ENCODE data around the gene ADAT1.
A peak's percentile ranks its signal among the peaks of the same experiment; 100 is the strongest.
"Not testable (repeated sequence)": the region's sequence is repeated elsewhere in the genome, so short reads cannot be mapped to it uniquely, and the experiment has no call there.

ADAT1 gene

DNA sequence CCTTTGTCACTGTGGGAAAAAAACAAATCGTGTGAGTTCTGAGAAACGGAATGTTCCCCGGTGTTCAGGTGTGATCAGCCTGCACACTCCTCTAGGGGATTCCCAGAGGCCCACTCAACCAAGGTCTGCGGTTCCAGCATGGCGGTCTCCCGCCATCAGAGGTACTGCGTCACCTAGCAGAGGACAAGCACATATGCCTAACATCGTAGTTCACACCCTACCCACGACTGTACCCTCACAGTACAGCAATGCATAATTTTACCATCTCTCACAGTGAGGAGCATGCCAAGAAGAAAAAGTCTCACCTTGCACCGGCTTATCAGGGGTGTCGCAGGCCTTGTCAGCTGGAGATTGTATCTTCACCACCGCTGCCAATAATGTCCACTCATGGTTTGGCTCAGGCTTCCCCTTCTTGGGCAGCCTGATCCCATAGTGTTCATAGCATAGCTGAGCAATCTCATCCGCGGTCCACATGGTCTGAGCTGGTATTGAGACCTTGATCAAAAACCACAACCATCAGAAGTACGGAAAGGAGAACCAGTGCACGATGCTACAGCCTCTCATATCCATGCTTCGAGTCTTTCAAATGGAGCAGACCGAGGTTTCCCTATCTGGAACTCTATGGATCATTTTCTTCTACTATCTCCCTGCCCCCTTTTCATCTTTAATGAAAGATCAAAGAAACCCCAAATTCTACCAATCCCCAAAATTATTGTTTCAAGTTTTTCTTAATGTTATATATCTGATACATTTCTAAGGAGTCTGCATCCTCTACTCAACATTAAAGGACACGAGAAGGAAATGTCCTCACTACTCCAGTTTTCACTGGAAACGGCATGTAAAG is 2.5 kb downstream of the ADAT1 start:
- DNase-seq = no peak

DNA sequence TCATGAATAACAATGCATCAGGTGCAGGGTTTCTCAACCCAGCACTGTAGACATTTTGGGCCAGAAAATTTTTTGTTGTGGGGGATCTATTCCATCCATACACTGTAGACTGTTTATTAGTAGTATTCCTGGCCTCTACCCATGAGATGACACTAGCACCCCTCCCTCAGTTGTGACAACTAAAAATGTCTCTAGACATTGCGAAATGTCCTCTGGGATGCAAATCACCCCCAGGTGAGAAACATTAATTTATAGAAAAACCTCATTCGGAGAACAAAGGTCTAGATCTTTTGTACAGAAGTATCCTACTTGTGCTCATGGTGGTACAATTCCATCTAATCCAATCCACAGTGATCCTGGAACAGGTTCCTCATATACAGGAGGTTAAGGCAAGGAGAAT is 4.3 kb downstream of the ADAT1 start:
- no peak for DNase-seq

DNA sequence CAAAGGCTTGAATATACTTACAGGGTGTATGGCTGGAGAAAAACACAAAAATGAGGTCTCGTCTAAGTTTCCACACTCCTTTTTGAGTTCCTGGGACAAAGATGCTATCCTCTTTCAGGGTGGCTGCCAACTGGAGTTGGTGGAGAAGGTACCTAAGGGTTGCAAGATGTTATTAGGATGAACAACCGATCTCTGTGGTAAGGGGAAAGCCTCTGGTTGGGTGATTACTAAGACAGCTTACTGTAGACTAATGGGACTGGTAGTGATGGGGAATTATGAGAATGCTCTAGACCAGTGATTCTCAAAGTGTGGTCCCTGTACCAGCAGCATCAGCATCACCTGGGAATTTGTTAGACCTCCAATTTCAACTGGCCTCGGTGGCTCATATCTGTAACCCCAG is 6.0 kb downstream of the ADAT1 start:
- DNase-seq = no peak

DNA sequence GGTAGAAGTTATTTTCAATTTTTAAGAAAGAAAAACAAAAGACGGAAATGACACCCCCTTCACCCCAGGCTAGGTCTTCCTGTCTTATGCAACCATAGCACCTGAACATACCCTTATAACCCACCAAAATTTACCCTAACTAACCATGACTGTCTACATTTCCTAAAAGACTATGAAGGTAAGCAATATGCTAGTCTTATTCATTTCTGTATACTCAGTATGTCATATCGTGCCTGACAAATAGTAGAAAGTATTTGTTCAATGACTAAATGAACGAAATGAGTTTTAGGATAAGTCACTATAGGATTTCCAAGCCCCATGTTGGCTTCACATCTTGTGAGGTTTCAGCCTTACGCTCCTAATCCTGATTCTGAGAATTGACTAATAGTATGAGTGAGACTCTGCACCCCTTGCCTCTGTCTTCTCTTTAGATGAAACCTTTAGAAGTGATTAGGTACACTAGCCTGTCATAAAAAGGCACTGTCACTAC is 6.5 kb downstream of the ADAT1 start:
- no peak for DNase-seq

DNA sequence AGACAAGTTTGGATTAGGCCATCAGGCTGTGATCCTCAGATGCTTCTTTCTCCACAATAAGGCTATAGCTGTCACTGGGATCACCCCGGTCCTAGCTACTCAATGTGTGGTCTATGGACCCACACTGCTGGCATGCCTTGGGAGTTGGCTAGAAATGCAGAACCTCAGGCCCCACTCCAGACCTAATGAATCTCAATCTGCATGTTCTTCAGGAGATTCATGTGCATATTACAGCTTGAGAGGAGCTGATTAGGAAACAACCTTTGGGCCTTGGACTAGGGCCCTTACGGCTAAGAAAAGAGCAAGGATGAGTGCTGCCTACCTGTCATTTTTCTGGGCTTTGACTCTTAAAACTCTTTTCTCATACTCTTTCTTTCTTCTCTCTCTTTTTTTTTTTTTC is 7.5 kb downstream of the ADAT1 start:
- no peak for DNase-seq

DNA sequence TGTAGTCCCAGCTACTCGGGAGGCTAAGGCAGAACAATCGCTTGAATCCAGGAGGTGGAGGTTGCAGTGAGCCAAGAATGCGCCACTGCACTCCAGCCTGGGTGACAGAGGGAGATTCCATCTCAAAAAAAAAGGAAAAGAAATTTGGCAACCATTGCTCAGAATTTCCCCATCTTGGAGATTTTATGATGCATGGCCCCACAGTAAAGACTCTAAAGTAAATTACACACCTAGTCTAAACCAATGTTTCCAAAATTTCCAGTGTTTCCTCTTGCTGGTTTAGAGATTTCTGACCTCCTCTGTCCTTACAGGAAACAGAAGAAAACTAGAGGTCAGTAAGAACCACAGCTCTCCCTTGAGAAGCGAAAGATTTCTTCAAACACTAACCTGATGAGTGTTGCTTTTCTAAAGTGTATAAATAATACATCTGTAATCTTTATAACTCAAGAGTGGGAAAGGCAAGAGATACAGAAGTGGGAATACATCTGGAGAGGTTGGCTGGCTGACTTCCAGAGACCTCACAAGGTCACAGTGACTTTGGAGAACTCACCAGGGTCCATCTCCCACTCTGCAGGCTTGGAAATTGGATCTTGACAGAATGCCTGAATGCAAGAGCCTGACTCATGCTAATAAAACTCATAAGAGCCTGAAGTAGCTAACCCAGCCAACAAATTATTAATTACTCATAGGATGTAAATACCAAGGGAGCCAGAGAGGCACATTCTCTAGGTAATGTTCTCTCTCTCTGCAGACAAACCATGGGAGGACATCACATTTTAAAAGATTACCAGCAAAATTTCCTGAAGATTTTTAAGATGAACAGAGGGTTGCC is 8.8 kb downstream of the ADAT1 start:
- DNase-seq = peak; percentile 85

DNA sequence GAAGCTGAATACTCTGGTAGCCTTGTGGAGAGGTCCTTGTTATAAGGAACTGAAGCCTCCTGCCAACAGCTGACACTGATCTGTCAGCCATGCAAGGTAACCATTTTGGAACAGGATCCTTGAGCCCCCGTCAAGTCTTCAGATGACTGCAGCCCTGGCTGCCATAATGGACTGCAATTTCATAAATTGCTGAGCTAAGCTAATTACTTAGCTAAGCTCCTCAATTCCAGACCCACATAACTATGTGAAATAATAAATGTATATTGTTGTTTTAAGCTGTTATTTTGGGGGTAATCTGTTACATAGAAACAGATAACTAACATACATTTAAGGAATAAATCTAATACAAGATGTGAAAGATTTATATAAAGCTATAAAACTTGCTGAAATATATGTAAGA is 16.6 kb downstream of the ADAT1 start:
- DNase-seq = no peak

DNA sequence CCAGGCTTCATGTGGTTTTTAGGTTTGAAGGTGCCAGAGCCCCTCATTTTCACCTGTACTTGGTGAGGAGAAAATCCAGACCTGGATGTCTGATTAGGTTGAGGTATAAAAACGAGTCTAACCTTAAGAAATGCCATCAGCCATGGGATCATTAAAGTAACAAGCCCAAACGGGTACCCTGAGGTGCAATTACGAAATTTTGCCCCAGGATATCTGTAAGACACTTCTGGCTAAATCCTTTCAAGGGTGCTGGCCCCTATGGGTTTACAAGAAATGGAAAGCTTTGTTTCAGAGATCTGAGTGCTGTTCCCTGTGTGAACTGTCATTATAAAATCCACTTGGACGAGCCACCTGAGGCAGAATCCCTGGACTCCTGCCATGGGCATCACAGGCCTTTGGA is 19.8 kb downstream of the ADAT1 start:
- DNase-seq = no peak

DNA sequence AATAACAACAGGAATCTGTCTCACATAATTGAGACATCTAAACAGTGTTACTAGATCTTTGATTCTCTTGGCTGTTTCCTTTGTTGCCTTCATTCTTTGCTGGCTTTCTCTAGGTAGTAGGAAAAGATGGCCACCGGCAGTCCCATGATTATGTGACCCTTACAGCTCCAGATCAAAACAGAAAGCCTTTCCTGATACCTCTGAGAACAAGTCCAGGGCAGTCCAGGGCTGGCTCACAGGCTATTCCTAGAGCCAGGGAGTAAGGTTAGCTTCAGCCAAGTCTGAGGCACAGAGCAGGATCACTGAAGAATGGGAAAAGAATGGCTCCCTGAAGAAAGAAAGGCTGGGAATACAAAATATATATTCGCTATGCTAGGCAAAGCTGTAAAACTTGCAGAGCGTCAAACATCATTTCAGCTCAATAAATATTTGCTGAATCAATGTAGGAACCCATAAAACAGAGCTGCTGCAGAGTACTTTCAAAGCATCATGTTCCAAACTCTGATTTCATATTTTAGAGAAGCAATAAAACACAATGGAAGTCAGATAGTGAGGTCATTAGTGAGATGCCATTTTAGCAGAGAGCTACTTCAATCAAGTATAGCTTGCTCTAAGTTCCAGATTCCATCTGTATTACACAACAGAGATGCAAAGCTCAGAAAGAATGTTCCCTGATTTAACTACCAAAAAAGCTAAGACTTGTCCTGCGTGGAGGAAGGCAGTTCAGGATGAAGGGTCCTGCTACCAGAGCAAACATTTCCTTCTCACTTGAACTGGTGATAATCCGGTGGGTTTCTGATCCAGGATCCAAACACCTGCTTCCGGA is 23.4 kb downstream of the ADAT1 start:
- no peak for DNase-seq

DNA sequence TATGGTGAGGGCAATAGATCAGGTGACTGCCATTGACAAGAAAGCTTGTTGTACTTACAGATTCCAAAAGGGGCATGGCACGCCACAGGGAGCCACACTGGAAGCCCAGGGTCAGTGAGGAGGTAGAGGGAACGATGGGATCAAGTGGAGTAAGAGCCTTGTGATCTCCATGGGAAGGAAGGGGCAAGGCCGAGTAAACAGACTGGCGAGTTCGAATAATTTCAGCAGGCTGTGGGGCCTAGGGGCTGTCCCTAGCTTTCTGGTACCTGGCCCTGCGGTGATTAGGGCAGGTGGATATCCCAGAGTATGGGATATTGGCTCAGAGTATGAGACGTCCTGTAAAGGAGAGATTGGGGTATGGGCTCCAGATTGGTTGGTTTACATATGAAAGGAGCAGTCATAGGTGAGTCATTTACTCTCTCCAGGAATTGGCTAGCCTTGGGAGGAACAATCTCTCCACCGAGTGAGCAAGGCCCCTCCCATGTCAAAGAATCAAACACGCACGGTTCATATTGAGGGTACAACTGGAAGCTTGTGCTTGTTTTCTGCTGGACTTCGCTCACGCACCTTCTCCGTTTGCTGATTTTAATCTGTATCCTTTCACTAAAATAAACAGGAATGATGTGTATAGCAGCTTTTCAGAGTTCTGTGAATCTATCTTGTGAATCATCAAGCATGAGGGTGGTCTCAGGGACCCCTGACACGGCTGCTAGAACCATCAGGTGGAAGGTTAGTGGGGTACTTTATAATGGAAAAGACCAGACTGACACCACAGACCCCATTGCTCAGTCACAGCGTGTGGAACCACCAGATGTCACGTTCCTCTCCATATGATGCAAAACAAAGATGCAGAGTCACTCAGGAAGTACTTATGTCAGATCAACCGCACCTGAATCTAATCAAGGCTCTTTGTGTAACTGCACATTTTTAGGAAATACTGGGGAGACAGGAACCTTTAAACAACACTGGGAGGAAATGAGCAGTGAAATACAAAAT is 29.0 kb downstream of the ADAT1 start:
- DNase-seq = peak; percentile 58

DNA sequence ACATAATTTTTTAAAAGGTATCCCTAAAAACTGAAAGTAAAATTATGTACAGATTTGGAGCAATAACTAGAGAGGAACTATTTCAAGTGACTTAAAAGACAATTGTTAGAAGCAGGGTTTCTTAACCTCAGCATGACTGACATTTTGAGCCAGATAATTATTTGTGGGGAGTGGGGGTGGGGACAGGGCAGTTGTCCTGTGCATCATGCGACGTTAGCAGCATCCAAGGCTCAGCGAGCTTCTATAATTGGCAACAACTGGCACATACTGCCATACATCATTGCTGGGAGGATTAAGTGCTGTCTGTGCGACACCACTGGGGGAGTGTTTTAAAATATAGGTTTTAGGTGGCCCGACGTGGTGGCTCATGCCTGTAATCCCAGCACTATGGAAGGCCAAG is 29.8 kb downstream of the ADAT1 start:
- DNase-seq = no peak

DNA sequence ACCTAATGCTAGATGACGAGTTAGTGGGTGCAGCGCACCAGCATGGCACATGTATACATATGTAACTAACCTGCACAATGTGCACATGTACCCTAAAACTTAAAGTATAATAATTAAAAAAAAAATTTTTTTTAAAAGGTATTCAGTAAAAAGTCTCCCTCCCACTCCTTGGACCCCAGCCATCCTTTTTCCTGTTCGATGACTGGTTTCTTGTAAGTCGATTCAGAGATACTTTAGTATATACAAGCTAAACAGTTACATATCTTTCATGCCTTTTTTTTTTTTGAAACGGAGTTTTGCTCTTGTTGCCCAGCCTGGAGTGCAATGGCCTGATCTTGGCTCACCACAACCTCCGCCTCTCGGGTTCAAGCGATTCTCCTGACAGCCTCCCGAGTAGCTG is 31.2 kb downstream of the ADAT1 start:
- not testable (repeated sequence) for DNase-seq

DNA sequence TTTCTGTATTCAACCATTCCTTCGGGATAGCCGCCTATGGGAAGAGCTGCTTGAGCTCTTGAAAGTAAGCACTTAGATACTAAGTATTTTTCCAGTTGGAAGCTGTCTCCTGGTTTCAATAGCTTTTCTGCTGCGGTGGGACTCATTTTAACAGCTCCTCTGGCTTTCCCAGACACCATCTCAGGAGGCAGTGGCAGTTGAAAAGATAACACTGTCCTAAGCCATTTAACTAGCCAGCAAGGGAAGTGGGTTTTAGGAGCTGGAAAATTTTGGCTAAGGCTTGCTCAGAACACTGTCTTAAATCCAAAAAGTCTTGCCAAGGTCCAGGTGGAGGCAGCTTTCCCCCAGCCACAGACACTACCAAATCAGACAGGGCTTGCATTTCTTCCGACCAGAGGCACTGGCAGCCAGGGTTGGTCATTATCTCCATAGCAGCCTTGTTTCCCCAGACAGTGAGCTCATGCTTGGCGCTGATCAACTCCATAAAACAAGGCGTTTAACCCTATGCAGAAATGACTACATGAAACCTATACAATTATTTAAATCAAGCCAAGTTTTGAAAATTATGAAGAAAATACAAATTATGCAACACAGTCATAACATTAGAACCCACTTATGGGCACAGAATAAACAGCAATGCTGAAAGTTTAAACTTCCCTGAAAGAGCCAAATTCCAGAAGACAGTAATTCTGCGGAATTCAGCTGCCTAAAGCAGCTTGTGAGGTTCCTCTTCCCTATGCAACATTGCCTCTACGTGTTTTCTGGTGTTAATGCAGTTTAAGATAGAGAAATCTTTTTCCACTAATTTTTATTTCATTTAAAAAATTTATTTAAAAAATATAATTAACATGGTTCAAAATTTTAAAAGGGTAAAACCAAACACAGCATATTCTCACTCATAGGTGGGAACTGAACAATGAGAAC is 31.9 kb downstream of the ADAT1 start:
- DNase-seq = no peak

DNA sequence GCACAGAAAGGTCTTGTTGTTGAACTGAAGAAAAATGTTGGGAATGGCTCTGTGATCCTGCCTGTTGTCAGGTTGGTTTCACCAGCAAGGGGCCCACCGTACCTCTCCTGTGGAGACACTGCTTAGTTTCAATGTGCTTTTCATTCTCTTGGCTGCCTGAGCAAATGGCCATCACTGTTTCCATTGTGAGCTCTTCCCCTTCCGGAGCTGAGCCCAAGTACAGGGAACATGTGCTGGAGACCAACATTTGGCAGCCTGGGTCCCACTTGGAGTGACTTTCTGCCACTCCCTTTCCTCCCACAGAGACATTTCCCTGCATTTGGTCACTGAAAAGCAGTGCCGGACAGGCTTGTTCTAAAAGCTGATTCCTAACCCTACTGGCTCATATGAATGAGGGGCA is 33.8 kb downstream of the ADAT1 start:
- DNase-seq = no peak

DNA sequence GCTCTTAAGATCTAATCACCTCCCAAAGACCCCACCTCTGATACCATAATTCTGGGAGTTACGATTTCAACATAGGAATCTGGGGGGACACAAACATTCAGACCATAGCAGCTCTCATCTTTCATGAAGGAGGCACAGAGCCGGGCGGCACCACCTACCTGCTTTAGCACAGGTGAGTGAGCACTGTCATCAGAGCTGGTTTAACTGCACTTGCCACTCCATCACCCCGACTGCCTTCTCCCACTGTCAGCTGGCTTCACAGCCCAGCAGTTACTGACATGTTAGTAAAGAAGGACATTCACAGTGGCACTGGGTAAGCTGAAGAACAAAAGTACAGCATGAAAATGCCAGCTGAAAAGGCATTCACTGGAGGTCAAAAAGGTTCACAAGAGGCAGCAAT is 34.4 kb downstream of the ADAT1 start:
- DNase-seq = no peak

DNA sequence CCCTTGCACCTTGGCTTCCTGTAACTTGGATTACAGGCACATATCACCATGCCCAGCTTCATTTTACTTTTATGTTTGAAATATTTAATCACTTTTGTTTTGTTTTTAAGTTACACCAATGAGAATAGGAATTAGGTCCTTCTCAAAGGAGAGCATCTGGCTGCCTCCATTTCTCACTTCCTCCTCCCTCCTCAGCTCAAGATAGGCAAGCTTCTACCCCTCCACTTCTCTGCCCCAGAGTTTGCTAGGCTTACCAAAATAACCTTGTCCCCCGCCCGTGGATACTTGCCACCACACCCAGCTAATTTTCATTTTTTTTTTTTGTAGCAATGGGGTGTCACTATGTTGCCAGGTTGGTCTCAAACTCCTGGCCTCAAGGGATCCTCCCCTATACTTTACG is 39.0 kb downstream of the ADAT1 start:
- no peak for DNase-seq

DNA sequence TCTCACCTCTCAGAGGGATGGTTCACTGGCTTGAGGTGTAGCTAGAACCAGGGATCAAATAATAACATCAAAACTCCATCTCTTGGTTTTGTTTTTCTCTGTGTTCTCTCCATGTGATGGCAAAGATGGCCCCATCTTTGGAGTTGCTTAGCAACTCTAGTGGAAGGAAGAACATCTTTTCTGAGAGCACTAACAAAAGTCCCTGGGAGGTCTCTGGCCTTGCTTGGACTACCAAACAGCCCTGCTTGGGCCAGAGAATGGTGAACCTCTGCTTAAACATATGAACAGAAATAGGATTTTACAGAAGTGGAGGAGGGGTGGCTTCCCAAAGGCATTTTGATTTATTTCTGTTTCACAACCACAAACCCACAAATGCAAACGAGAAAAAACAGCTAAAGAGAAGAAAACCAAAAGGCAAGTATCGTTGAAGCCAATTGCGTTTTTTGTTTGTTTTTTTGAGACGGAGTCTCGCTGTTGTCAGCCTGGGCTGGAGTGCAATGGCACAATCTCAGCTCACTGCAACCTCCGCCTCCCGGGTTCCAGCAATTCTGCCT is 43.7 kb downstream of the ADAT1 start:
- no peak for DNase-seq

DNA sequence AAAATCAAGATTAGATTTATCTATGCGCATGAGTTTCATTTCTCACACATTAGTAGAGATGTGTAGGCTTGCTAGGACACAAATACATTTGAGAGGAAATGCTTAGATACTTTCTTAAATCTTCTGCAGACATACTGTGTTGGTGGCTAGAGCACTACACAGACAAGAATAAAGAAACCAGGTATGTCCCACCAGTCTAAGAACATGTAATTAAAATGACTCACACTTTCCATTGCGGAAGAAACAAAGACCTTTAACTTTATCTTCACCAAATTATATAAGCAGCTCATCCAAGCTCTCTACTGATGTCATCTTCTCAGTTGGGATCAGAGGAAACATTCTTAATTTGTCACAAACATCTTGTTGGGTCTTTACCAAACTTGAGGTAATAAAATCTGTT is 44.4 kb downstream of the ADAT1 start:
- DNase-seq = no peak

DNA sequence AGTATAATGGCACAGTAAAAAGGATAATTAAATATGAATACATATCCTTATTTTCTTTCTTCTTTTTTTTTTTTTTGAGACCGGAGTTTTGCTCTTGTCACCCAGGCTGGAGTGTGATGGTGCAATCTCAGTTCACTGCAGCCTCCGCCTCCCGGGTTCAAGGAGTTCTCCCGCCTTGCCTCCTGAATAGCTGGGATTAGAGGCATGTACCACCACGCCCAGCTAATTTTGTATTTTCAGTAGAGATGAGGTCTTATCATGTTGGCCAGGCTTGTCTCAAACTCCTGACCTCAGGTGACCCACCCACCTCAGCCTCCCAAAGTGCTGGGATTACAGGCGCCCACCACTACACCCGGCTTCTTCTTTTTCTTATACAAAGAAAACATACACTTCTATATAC is 44.9 kb downstream of the ADAT1 start:
- no peak for DNase-seq

DNA sequence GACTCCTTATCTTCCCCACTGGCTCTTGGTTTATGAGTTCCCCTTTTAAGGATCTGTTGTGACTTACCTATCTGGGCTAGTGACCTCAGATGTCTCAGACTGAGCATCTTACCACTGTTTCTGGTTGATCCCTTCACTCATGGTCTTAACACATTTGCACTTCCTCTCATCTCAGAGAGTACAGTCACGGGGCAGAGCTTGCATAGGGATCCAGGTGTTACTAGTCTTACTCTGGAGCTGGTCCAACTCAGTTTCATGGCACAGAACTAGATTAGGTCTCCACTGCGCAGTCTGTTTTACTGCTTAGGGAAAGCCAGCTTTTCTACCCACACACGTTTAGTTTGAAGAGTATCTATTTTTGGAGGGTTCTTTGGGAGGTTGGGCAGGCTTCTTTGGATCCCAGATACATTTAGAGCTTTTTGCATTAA is 46.7 kb downstream of the ADAT1 start:
- no peak for DNase-seq

Measured in EL (cell line).